Caki2 (cell line): ENCODE results near the gene TSC22D1. TPM values are rescaled to one million over a fixed set of nuclear protein-coding genes. Genes with fewer than 3 reads are reported as not detected.

Experiments used
- DNase-seq: peaks from one replicate; pipeline ENCODE4 v3.0.0-alpha.2; 2015; ENCODE audit warnings: low read depth
- in situ Hi-C: cut with HindIII; loops from 2 replicates; pipeline ENCODE4 v1.10.0; 2016; ENCODE audit warnings: low sequenced_read_pairs, low pct_unique_long_range_greater_than_20kb, mixed read lengths
- total RNA-seq: library from RNA; depleted of rRNA; stranded (reverse); fragments of >200 nt; shearing (Covaris generic); gene quantifications from 2 replicates; pipeline ENCODE4 v1.2.3, GENCODE V29; 2014; ENCODE audit warnings: low replicate concordance

The TSC22D1 gene
- total RNA-seq, 1 experiment from 2014 or later: 53.8 TPM

GRCh38 chr13:44404261-44405132 is 171.6 kb downstream of the TSC22D1 start:
- in situ Hi-C loops: no loop called here
- DNase-seq: no peak

GRCh38 chr13:44403461-44404056 is 172.6 kb downstream of the TSC22D1 start:
- in situ Hi-C loops: no loop called here
- DNase-seq: no peak

DNA sequence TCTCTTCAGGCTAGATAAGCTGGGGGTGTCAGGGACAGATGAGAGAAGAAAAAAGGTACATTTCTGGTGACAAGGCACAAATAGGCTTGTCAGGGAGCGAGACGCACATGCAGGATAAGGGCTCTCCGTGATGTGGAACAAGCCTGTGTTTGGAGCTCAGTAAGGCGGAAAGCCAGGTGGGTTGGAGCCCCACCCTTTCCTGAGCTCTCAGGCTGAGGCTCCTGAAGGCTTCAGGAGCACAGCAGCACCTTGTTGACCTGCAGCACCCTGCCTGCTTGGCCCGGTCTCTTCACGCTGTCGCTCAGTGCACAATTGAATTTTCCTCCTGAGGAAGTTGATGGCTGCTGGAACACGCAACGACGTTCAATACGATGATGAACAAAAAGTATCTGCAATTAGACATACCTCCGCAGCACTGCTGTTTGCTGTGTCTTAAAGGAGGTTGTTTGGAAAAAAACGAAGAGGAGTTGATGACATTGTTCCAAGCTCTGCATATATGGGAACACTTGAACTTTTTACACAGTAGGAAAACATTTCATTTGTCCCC is 173.2 kb downstream of the TSC22D1 start:
- DNase-seq: no peak
- in situ Hi-C loops: no loop called here

GRCh38 chr13:44401577-44401976 is 174.6 kb downstream of the TSC22D1 start:
- no peak for DNase-seq
- in situ Hi-C loops: no loop called here

DNA sequence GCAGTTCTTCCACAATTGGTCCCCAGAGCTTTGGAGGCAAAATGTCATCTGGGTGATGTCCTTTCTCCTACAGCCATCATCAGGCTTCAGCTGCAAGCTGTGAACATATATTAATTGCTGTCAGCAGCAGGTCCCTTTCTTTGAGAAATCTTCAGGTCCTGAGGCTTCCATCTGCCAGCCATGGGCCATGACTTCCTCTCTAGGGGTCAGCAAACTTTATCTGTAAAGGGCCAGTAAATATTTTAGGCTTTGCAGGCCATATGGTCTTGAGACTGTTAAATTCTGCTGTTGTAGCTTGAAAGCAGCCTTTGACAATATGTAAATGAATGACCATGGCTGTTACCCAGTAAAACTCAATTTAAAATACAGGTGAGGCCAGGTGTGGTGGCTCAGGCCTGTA is 175.4 kb downstream of the TSC22D1 start:
- DNase-seq: no peak
- in situ Hi-C loops: no loop called here

- no peak for DNase-seq
- in situ Hi-C loops: no loop called here
Observed at GRCh38 chr13:44399074-44399473, 177.1 kb downstream of the TSC22D1 start.

- no peak for DNase-seq
- in situ Hi-C loops: no loop called here
Observed at GRCh38 chr13:44398606-44399005, 177.5 kb downstream of the TSC22D1 start.

GRCh38 chr13:44397766-44398223 is 178.3 kb downstream of the TSC22D1 start:
- DNase-seq: no peak
- in situ Hi-C loops: no loop called here

DNA sequence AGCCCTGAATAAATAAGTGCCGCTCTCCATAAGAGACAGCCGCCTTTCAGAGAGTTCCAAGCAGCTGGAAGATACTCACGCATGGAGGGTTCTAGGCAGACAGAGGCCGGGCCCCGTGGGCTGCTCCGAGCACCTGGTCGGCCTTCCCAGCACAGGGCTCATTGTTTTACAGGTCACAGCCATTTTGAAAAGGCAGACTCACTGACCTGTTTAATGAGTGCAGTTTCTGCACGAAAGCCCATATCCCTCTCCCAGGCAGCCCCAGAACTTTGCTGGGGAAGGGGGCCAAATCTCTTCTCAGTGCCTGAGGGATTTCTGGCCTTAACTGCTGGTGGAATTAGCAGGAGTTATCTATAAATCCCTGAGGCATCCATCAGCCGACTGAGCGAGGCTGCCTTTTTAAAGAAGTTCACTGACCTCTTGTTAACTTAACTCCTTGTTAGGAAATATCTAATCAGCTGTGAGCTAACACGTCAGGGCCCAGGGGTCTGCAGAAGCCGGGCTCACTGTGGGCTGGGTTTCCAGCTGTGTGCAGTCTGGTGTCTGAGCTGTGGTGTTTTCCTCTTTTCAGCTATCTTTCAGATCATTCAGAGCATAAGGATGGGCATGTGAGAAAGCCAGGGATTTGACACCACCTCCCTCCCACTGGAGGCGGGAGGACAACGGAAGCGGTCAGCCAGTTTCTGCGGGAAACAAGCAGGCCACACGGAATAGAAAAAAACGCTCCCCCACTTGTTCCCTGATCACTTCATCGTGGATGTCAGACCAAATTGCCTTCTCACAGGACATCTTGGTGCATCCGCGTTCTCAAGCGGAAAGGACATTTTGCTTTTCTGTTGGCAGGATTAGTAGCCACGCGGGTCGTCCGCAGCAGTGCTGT is 179.2 kb downstream of the TSC22D1 start:
- DNase-seq: no peak
- in situ Hi-C loops: no loop called here

GRCh38 chr13:44395976-44396694 is 180.0 kb downstream of the TSC22D1 start:
- in situ Hi-C loops: no loop called here

DNA sequence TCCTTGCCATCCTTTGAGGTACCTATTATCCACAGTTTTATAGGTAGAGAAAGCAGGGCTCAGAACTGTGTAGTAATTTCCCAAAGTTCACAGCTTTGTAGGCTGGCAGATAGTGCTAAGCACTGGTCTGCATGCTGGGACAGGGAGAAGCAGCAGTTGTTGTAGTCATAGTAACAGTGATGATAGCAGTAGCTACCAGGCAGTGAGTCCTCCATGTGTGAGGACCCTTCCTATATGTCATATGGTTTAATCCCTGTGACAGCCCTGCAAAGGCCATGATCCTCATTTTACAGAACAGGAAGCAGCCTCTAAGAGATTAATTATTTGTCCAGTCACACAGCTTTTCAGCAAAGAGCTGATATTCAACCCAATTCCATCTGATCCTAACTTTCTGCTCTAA is 181.5 kb downstream of the TSC22D1 start:
- no peak for DNase-seq
- in situ Hi-C loops: no loop called here

More at GRCh38 chr13:44395976-44396694, 180.0 kb downstream of the TSC22D1 start:
- no peak for DNase-seq

DNA sequence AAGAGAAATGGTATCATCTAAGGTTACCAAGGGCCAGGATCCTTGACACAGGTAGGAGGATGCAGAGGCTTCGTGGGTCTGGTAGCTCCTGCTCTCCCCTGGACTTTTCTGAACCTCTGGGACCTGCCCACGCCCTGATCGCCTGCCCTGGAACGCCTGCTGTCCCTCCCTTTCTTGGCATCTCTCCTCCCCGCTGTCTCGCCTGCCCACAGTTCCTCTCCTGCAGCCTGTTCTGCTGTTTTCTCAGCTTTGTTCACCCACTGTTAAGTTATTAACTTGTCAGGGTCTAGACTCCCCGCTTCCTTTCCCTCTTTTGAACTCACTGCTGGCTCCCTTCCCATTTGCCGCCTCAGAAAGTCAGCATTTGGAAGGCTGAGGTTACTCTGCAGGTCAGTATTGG is 182.7 kb downstream of the TSC22D1 start:
- in situ Hi-C loops: no loop called here
- peak; percentile 10 for DNase-seq

GRCh38 chr13:44389876-44390275 is 186.3 kb downstream of the TSC22D1 start:
- in situ Hi-C loops: no loop called here

GRCh38 chr13:44389060-44389666 is 187.0 kb downstream of the TSC22D1 start:
- in situ Hi-C loops: no loop called here

More at GRCh38 chr13:44389876-44390275, 186.3 kb downstream of the TSC22D1 start:
- no peak for DNase-seq

DNA sequence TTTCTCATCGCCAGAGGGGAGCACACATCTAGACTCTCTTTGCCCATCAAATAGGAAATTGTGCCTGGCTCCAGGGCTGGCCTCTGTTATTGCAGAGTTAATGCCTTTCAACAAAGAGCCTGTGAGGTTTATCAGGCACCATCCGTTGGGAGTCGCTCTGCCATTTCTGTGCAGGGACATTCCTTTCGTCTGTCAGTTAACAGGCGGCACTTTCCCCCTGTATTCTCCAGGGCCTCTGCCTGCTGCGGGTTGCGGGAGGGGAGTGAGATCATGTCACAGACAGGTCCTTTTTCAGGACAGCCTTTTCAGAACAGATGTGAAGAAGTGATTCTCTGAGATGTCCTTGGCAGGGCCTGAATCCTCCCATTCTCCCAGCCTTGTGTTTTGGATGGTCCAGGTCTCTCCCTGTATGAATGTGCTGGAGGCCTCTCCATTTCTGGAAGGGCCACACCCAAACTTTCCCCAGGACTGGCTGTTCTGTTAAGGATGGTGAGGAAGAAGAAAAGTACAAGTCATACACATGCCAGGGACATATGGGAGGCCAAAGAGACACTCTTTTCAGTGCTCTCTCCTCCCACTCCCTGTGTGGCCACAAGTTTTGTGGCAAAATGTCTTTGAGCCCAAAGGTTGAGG is 187.6 kb downstream of the TSC22D1 start:
- in situ Hi-C loops: no loop called here
- DNase-seq: no peak

More at GRCh38 chr13:44389060-44389666, 187.0 kb downstream of the TSC22D1 start:
- no peak for DNase-seq

GRCh38 chr13:44386913-44387556 is 189.1 kb downstream of the TSC22D1 start:
- in situ Hi-C loops: no loop called here
- no peak for DNase-seq
